CD4-positive, alpha-beta T cell (primary cell): Measurements from ENCODE around the gene MEAK7. TPM values are rescaled to one million over a fixed set of nuclear protein-coding genes. Genes with fewer than 3 reads are reported as not detected.

ENCODE experiments used
- ATAC-seq: fragments of 200-7000 bp; cut with Tn5 transposase; one replicate; pipeline ENCODE4 v1.10.0; 2022; ENCODE audit warnings: mild to moderate bottlenecking; ENCODE audit not compliant: poor library complexity
- CTCF ChIA-PET: fragments of 350-600 bp; sonication (Branson Sonifier 250); formaldehyde crosslinking; loops from one replicate; lab custom pipeline; 2021; ENCODE audit warnings: antibody characterized with exemption, inconsistent platforms; lab: Charles Lee
- POLR2A ChIA-PET: fragments of 350-600 bp; sonication (Branson Sonifier 250); formaldehyde crosslinking; loops from one replicate; lab custom pipeline; 2021; ENCODE audit warnings: antibody characterized with exemption, inconsistent platforms; lab: Charles Lee
- DNase-seq, 14 experiments: peaks; one replicate each; pipeline ENCODE4 v3.0.0-alpha.2; 2013 to 2020; ENCODE audit warnings: mixed read lengths in 2 of 14
- H3K27ac ChIP-seq, 2 donors: one replicate each; pipeline versions ENCODE4 v1.5.1 to v1.7.0; 2013; ENCODE audit warnings: low read length in 2 of 2, low read depth in 1 of 2, mild to moderate bottlenecking in 1 of 2
- H3K27me3 ChIP-seq, 2 experiments: 1 replicate in 1 of 2; 2 replicates in 1 of 2; pipeline versions ENCODE4 v1.6.1 to v1.7.0; 2013; ENCODE audit warnings: low read length in 2 of 2, control low read depth in 1 of 2, mild to moderate bottlenecking in 1 of 2, moderate library complexity in 1 of 2; ENCODE audit not compliant: insufficient read depth in 2 of 2, control insufficient read depth in 1 of 2
- H3K36me3 ChIP-seq: one replicate; pipeline ENCODE4 v1.6.1; 2013; ENCODE audit warnings: low read length, control low read depth; ENCODE audit not compliant: insufficient read depth
- H3K4me1 ChIP-seq: one replicate; pipeline ENCODE4 v1.6.1; 2013; ENCODE audit warnings: low read length, control low read depth; ENCODE audit not compliant: insufficient read depth
- H3K4me3 ChIP-seq: one replicate; pipeline ENCODE4 v1.5.1; 2013; ENCODE audit warnings: mild to moderate bottlenecking, low read length, moderate library complexity
- H3K9me3 ChIP-seq, 2 experiments: 1 replicate in 1 of 2; 2 replicates in 1 of 2; pipeline versions ENCODE4 v1.6.1 to v1.7.0; 2013; ENCODE audit warnings: low read length in 2 of 2, mild to moderate bottlenecking in 2 of 2, control low read depth in 1 of 2, moderate library complexity in 1 of 2; ENCODE audit not compliant: control insufficient read depth in 1 of 2, insufficient read depth in 1 of 2
- H3K27ac Mint-ChIP-seq: one replicate; pipeline ENCODE4 v1.8.0; 2020; ENCODE audit warnings: mixed read lengths
- H3K27me3 Mint-ChIP-seq: one replicate; pipeline ENCODE4 v1.8.0; 2021; ENCODE audit warnings: mixed read lengths
- H3K36me3 Mint-ChIP-seq: one replicate; pipeline ENCODE4 v1.8.0; 2021; ENCODE audit warnings: low read depth, mixed read lengths
- H3K4me1 Mint-ChIP-seq: one replicate; pipeline ENCODE4 v1.8.0; 2021; ENCODE audit warnings: low read depth, mixed read lengths
- H3K4me3 Mint-ChIP-seq: one replicate; pipeline ENCODE4 v1.8.0; 2020; ENCODE audit warnings: mild to moderate bottlenecking, mixed read lengths
- H3K9me3 Mint-ChIP-seq: one replicate; pipeline ENCODE4 v1.8.0; 2020; ENCODE audit warnings: mixed read lengths
- intact Hi-C, 2 experiments: fragments of 100-400 bp; cut with DNase I in 1 of 2; cut with micrococcal nuclease in 1 of 2; formaldehyde crosslinking; loops; one replicate each; pipeline versions ENCODE4 v1.15.1 to v1.9.0; 2023 to 2025; cut with DNase I, micrococcal nuclease
- total RNA-seq, 174 experiments: library from RNA in 2 of 174; stranded (reverse) in 2 of 174; gene quantifications; one replicate each; pipeline ENCODE4 v1.2.3 and lab custom pipeline; 2021 to 2026
- TF ChIP-seq, protein P1 (sequence below): fragments of 200-600 bp; IDR thresholded peaks from one replicate; pipeline ENCODE4 v1.8.0; 2022; ENCODE audit warnings: antibody characterized with exemption, mild to moderate bottlenecking

Gene MEAK7
- total RNA-seq, 2 experiments from 2014 or later = 1.9 to 3.7 TPM

DNA sequence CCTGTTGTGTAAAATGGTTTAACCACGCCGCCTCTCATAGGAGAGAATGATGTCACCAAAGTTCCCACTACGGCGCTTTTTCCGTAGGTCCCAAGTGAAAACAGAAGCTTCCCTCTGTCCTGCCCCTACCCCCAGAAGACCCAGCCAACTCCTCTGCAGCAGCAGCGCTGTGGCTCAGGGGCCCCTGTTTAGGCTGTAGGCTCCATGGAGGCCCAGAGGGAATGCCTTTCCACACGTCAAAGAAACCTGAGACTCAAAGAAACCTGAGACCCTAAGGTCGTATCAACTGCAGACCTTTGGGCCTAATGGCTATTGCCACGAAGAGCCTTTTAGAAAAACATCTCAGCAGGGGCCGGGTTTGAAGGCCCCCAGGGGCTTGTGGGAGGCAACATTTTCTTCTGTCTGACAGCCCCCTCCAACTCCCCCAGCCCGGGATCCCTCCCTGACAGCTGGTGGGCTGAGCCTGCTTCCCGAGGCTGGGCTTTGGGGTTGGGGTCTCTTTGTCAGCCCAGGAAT is 43.1 kb upstream of the MEAK7 start:
- Histone ChIP-seq H3K4me1 (peaks cover 53% of the 10 kb centered on the region), H3K9me3 (no peaks in the 10 kb centered on the region), H3K36me3 (no peaks in the 10 kb centered on the region), H3K27me3 (no peaks in the 10 kb centered on the region), H3K27ac (no peak overlapping the region), H3K4me3 (no peak overlapping the region)
- Mint-ChIP-seq H3K27me3 (no peaks in the 10 kb centered on the region), H3K9me3 (no peaks in the 10 kb centered on the region), H3K27ac (no peak overlapping the region), H3K36me3 (no peaks in the 10 kb centered on the region), H3K4me1 (peaks cover 26% of the 10 kb centered on the region), H3K4me3 (no peak overlapping the region)
- ATAC-seq = no peak
- DNase-seq = no peak
- POLR2A ChIA-PET = no interaction called here
- CTCF ChIA-PET = no interaction called here
- TF ChIP-seq, protein P1, sequence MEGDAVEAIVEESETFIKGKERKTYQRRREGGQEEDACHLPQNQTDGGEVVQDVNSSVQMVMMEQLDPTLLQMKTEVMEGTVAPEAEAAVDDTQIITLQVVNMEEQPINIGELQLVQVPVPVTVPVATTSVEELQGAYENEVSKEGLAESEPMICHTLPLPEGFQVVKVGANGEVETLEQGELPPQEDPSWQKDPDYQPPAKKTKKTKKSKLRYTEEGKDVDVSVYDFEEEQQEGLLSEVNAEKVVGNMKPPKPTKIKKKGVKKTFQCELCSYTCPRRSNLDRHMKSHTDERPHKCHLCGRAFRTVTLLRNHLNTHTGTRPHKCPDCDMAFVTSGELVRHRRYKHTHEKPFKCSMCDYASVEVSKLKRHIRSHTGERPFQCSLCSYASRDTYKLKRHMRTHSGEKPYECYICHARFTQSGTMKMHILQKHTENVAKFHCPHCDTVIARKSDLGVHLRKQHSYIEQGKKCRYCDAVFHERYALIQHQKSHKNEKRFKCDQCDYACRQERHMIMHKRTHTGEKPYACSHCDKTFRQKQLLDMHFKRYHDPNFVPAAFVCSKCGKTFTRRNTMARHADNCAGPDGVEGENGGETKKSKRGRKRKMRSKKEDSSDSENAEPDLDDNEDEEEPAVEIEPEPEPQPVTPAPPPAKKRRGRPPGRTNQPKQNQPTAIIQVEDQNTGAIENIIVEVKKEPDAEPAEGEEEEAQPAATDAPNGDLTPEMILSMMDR = no peak
- intact Hi-C loops = no loop called here

DNA sequence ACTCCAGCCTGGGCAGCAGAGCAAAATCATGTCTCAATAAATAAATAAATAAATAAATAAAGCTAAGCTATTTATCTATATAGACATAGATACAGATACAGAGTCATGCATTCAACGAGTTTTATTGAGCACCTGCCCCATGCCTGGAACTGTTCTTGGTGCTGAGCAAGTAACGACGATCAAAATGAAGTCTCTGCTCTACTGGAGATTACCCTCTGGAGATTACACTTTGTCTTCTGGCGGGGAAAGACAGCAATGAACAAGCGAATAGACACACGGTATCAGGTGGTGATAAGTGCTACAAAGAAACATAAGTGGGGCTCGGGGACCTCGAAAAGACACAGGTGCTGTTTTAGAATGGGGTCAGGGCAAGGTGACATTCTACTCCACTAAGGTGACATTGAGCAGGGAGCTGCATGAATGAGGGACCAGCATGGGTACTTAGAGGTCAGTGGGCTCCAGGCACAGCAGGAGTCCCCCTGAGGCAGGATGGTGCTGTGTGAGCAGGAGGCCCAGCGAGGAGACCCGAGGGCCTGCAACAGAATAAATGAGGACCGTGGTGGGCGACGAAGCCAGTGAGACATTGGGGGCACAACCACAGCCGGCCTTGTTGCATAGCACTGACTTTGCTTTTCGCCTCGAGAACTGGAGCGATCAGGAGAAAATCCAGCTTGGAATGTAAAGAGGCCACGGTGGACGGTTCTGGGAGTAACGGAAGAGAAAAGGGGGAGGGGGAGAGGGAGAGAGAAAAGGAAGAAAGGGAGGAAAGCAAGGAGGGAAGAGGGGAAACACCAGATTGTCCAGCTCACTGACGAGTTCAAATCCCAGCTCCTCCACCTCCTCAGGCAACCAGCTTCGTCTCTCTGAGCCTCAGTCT is 42.4 kb upstream of the MEAK7 start:
- Histone ChIP-seq H3K9me3 (no peaks in the 10 kb centered on the region), H3K36me3 (no peaks in the 10 kb centered on the region), H3K4me1 (peaks cover 46% of the 10 kb centered on the region), H3K4me3 (no peak overlapping the region), H3K27ac (no peak overlapping the region), H3K27me3 (no peaks in the 10 kb centered on the region)
- no peaks in the 10 kb centered on the region for H3K27me3 Mint-ChIP-seq
- no peaks in the 10 kb centered on the region for H3K9me3 Mint-ChIP-seq
- H3K4me1 Mint-ChIP-seq = peaks cover 26% of the 10 kb centered on the region
- no peak for DNase-seq
- ChIA-PET POLR2A (interaction anchor here (1.2 kb wide), 1 partner anchor 32 kb away, joined by 3 read pairs; no protein-coding TSS in a partner anchor), CTCF (no interaction called here)
- no peak for ATAC-seq
- TF ChIP-seq, protein P1 = no peak
- intact Hi-C loops = no loop called here
- H3K36me3 Mint-ChIP-seq = no peaks in the 10 kb centered on the region
- no peak overlapping the region for H3K4me3 Mint-ChIP-seq
- H3K27ac Mint-ChIP-seq = peak overlapping the region; percentile 22

DNA sequence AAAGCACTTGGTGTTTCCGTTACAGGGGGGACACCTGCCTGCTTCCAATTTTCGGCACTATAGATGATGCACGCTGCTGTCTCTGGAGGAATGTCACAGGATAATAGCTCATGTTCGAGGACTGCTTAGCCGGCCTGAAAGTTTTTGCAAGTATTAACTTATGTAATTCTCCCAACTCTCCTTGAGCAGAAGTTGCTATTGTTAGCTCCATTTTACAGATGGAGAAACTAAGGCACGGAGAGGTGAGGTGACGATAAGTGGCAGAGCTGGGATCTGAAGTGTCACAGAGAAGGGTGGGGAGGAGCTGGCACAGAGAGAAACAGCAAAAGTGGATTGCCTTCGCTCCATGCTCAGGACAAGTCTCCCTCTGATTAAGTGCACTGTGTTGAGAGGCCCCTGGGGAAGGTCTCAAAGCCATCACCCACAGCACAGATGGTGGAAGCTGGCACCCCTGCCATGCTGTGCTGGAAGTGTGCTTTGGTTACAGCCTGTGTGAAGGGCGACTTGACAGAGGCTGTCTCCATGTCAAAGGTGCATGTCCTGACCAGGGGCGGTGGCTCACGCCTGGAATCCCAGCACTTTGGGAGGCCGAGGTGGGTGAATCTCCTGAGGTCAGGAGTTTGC is 40.8 kb upstream of the MEAK7 start:
- peaks cover 22% of the 10 kb centered on the region for H3K4me1 Mint-ChIP-seq
- TF ChIP-seq, protein P1 = no peak
- DNase-seq (no peak), ATAC-seq (no peak)
- H3K9me3 Mint-ChIP-seq = no peaks in the 10 kb centered on the region
- intact Hi-C loops = no loop called here
- no peaks in the 10 kb centered on the region for H3K27me3 Mint-ChIP-seq
- ChIA-PET CTCF (no interaction called here), POLR2A (no interaction called here)
- Histone ChIP-seq H3K4me1 (peaks cover 37% of the 10 kb centered on the region), H3K27me3 (no peaks in the 10 kb centered on the region), H3K36me3 (no peaks in the 10 kb centered on the region), H3K27ac (no peak overlapping the region), H3K9me3 (no peaks in the 10 kb centered on the region), H3K4me3 (no peak overlapping the region)
- no peak overlapping the region for H3K4me3 Mint-ChIP-seq
- H3K36me3 Mint-ChIP-seq = no peaks in the 10 kb centered on the region
- no peak overlapping the region for H3K27ac Mint-ChIP-seq
